ENCODE data around the gene SLC25A12. TPM values are rescaled to one million over a fixed set of nuclear protein-coding genes. Genes with fewer than 3 reads are reported as not detected.

SLC25A12 gene
- total RNA-seq, 3 donors from 2014 or later (not counting 1 experiment from before 2014, with no cell fraction given), result 18.7 to 21.7 (median 19.0) TPM

DNA sequence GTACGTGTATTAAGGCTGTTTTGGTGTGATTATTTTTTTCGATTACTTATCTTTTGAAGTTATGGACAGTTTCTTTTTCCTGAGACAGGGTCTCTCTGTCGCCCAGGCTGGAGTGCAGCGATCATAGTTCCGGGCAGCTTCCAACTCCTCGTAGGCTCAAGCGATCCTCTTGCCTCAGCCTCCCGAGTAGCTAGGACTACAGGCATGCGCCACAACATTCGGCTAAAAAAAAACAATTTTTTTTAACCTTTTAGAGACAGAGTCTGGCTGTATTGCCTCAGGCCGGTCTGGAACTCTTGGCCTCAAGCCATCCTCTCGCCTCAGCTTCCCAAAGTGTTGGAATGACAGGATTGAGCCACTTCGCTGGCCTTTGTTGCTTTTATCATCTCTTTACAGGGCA, 29.2 kb upstream of the SLC25A12 start:
- Histone ChIP-seq H3K4me3 (ENCODE audit: low read length) (peak overlapping the region; percentile 68), H3K27ac (ENCODE audit: low read length) (peak overlapping the region; percentile 91), H3K9me3 (ENCODE audit: control insufficient read depth, insufficient read depth, low read length) (no peaks in the 10 kb centered on the region), H3K36me3 (ENCODE audit: control insufficient read depth, insufficient read depth, low read length) (peaks cover 7% of the 10 kb centered on the region), H3K4me1 (ENCODE audit: control insufficient read depth, insufficient read depth, low read length) (peaks cover 21% of the 10 kb centered on the region), H3K27me3 (ENCODE audit: control insufficient read depth, insufficient read depth, low read length) (no peaks in the 10 kb centered on the region)
- ATAC-seq, result no peak
- Mint-ChIP-seq H3K27me3 (ENCODE audit: low read depth in 2 of 2) (peaks cover 0 to 2% of the 10 kb centered on the region in 2 donors), H3K4me1 (peaks cover 30 to 36% of the 10 kb centered on the region in 2 donors), H3K36me3 (peaks cover 8% of the 10 kb centered on the region), H3K27ac (peak overlapping the region; percentile 93 to 95), H3K4me3 (peak overlapping the region; percentile 98), H3K9me3 (no peaks in the 10 kb centered on the region)
- no peak for TF ChIP-seq CTCF (IDR thresholded peaks at IDR 0.05)
- intact Hi-C loops (cut with micrococcal nuclease), result loop anchor here (10.0 kb wide), 1 partner anchor 182 kb away; the partner anchor contains the start of gene DLX2
- no peak for DNase-seq
- WGBS (ENCODE audit: insufficient coverage), result 63% methylated on average over 12 of the region's 13 CpGs

GRCh38 chr2:171922230-171923022, 28.4 kb upstream of the SLC25A12 start, which contains the start of gene HAT1:
Gene HAT1 (plus strand): TSS chr2:171922461. CDS start chr2:171922501, 40 bp downstream.
- Histone ChIP-seq H3K9me3 (ENCODE audit: control insufficient read depth, insufficient read depth, low read length) (no peaks in the 10 kb centered on the region), H3K36me3 (ENCODE audit: control insufficient read depth, insufficient read depth, low read length) (peaks cover 5% of the 10 kb centered on the region), H3K4me1 (ENCODE audit: control insufficient read depth, insufficient read depth, low read length) (peaks cover 16% of the 10 kb centered on the region), H3K27me3 (ENCODE audit: control insufficient read depth, insufficient read depth, low read length) (no peaks in the 10 kb centered on the region), H3K27ac (ENCODE audit: low read length) (peak within 1 kb of the TSS; percentile 91), H3K4me3 (ENCODE audit: low read length) (peak within 1 kb of the TSS; percentile 68)
- ATAC-seq (peak; percentile 97 to 99 (median 98)), DNase-seq (peak; percentile 98 to 99)
- H3K36me3 Mint-ChIP-seq, result peaks cover 8% of the 10 kb centered on the region
- peaks cover 30 to 34% of the 10 kb centered on the region in 2 donors for H3K4me1 Mint-ChIP-seq
- H3K9me3 Mint-ChIP-seq, result no peaks in the 10 kb centered on the region
- H3K27me3 Mint-ChIP-seq (ENCODE audit: low read depth in 2 of 2), result peaks cover 0 to 2% of the 10 kb centered on the region in 2 donors
- intact Hi-C loops (cut with micrococcal nuclease), result loop anchor here (1.0 to 10.0 kb wide), 2 partner anchors 28 to 182 kb away; partner anchors contain the start of genes DLX2 and SLC25A12
- no peak for TF ChIP-seq CTCF (IDR thresholded peaks at IDR 0.05)
- H3K4me3 Mint-ChIP-seq, result peak within 1 kb of the TSS; percentile 98
- WGBS (ENCODE audit: insufficient coverage), result under 1% methylated on average over 61 of the region's 61 CpGs
- peak within 1 kb of the TSS; percentile 93 to 95 for H3K27ac Mint-ChIP-seq

GRCh38 chr2:171921970-171922229, 27.9 kb upstream of the SLC25A12 start:
- no peak for TF ChIP-seq CTCF (IDR thresholded peaks at IDR 0.05)

More at GRCh38 chr2:171921970-171922229, 27.9 kb upstream of the SLC25A12 start:
- H3K9me3 ChIP-seq (ENCODE audit: control insufficient read depth, insufficient read depth, low read length), result no peaks in the 10 kb centered on the region
- H3K27ac Mint-ChIP-seq, result peak overlapping the region; percentile 93 to 95
- intact Hi-C loops (cut with micrococcal nuclease), result loop anchor here (1.0 to 10.0 kb wide), 2 partner anchors 28 to 183 kb away; partner anchors contain the start of genes DLX2 and SLC25A12
- H3K36me3 ChIP-seq (ENCODE audit: control insufficient read depth, insufficient read depth, low read length), result peaks cover 2% of the 10 kb centered on the region
- peak overlapping the region; percentile 68 for H3K4me3 ChIP-seq (ENCODE audit: low read length)
- H3K4me3 Mint-ChIP-seq, result peak overlapping the region; percentile 98
- DNase-seq (no peak), ATAC-seq (peak in 2 of 3 donors; percentile 6 to 17)
- 4% methylated on average over 4 of the region's 5 CpGs for WGBS (ENCODE audit: insufficient coverage)
- no peaks in the 10 kb centered on the region for H3K27me3 ChIP-seq (ENCODE audit: control insufficient read depth, insufficient read depth, low read length)
- peaks cover 4% of the 10 kb centered on the region for H3K36me3 Mint-ChIP-seq
- no peaks in the 10 kb centered on the region for H3K9me3 Mint-ChIP-seq
- peak overlapping the region; percentile 91 for H3K27ac ChIP-seq (ENCODE audit: low read length)
- peaks cover 16% of the 10 kb centered on the region for H3K4me1 ChIP-seq (ENCODE audit: control insufficient read depth, insufficient read depth, low read length)
- H3K27me3 Mint-ChIP-seq (ENCODE audit: low read depth in 2 of 2), result peaks cover 0 to 2% of the 10 kb centered on the region in 2 donors
- peaks cover 26 to 34% of the 10 kb centered on the region in 2 donors for H3K4me1 Mint-ChIP-seq
